ENCODE measurements around the gene DDX17.

DNA sequence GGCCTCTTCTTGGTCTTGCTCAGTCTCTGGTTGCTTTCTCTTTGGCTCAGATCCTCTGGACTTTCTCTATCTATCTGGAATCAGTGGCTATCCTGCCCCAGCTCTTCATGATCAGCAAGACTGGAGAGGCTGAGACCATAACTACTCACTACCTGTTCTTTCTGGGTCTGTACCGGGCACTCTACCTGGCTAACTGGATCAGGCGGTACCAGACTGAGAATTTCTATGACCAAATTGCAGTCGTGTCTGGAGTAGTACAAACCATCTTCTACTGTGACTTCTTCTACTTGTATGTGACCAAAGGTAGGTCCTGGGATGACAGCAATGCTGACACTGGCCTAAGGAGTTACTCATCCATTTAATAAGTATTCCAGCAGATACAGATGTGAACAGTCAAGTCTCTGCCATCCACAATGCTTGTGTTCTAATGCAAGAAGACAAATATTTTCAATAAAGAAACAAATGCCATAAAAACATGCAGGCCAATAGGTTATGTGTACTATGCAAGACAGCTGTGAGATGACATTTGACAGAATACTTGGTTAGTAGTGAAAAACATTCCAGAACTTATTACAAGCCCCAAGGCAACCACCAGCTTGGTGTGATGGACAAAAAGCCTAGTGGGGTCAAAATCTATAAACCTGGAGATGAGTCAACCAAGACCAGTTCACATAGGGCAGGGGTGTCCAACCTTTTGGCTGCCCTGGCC, 24.8 kb downstream of the DDX17 start:
- TF ChIP-seq, protein P1, sequence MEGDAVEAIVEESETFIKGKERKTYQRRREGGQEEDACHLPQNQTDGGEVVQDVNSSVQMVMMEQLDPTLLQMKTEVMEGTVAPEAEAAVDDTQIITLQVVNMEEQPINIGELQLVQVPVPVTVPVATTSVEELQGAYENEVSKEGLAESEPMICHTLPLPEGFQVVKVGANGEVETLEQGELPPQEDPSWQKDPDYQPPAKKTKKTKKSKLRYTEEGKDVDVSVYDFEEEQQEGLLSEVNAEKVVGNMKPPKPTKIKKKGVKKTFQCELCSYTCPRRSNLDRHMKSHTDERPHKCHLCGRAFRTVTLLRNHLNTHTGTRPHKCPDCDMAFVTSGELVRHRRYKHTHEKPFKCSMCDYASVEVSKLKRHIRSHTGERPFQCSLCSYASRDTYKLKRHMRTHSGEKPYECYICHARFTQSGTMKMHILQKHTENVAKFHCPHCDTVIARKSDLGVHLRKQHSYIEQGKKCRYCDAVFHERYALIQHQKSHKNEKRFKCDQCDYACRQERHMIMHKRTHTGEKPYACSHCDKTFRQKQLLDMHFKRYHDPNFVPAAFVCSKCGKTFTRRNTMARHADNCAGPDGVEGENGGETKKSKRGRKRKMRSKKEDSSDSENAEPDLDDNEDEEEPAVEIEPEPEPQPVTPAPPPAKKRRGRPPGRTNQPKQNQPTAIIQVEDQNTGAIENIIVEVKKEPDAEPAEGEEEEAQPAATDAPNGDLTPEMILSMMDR (conservative IDR thresholded peaks at IDR 0.05), result no peak
- no peak for TF ChIP-seq ZFX (IDR thresholded peaks at IDR 0.05)
